T-helper 2 cell (primary cell): ENCODE data around the gene CD300H.
"Not testable (repeated sequence)": the region's sequence is repeated elsewhere in the genome, so short reads cannot be mapped to it uniquely, and the experiment has no call there.

Source experiments
- DNase-seq, 5 experiments: peaks; one replicate each; pipeline versions ENCODE4 v3.0.0 to v3.0.0-alpha.2; 2012 to 2022

The CD300H gene

GRCh38 chr17:74525781-74526288 is 41.5 kb downstream of the CD300H start:
- DNase-seq: no peak

GRCh38 chr17:74525465-74525725 is 41.9 kb downstream of the CD300H start:
- DNase-seq: no peak

- DNase-seq: no peak
Observed at GRCh38 chr17:74524653-74525464, 42.5 kb downstream of the CD300H start.

- no peak for DNase-seq
Observed at GRCh38 chr17:74523308-74523707, 44.0 kb downstream of the CD300H start.

GRCh38 chr17:74522381-74523105 is 44.8 kb downstream of the CD300H start:
- DNase-seq: no peak

- no peak for DNase-seq
Observed at GRCh38 chr17:74521701-74522201, 45.6 kb downstream of the CD300H start.

- no peak for DNase-seq
Observed at GRCh38 chr17:74520790-74521480, 46.4 kb downstream of the CD300H start.

GRCh38 chr17:74520016-74520434 is 47.3 kb downstream of the CD300H start:
- DNase-seq: no peak

- not testable (repeated sequence) for DNase-seq
Observed at GRCh38 chr17:74518413-74518981, 48.8 kb downstream of the CD300H start.

GRCh38 chr17:74516561-74517328 is 50.6 kb downstream of the CD300H start:
- DNase-seq: no peak

- DNase-seq: no peak
Observed at GRCh38 chr17:74515941-74516340, 51.4 kb downstream of the CD300H start.

GRCh38 chr17:74514632-74515334 is 52.5 kb downstream of the CD300H start:
- no peak for DNase-seq

- peak in 3 of 5 experiments; percentile 39 to 72 (median 44) for DNase-seq
Observed at GRCh38 chr17:74513987-74514631, 53.2 kb downstream of the CD300H start.

GRCh38 chr17:74512624-74513091 is 54.7 kb downstream of the CD300H start:
- no peak for DNase-seq

- no peak for DNase-seq
Observed at GRCh38 chr17:74512036-74512435, 55.3 kb downstream of the CD300H start.
